BE2C (cell line): ENCODE measurements around the gene RAPGEF6.

Experiments
- DNase-seq: peaks from one replicate; pipeline ENCODE4 v3.0.0-alpha.2; 2020
- H3K27me3 ChIP-seq: fragments of 250-450 bp; sonication (Bioruptor Pico); 2 replicates; pipeline ENCODE4 v1.5.1; 2020; ENCODE audit warnings: mild to moderate bottlenecking
- H3K36me3 ChIP-seq: fragments of 250-450 bp; sonication (Bioruptor Pico); 2 replicates; pipeline ENCODE4 v1.5.1; 2020; ENCODE audit warnings: mild to moderate bottlenecking
- H3K4me1 ChIP-seq: fragments of 250-450 bp; sonication (Bioruptor Pico); 2 replicates; pipeline ENCODE4 v1.5.1; 2020
- H3K4me3 ChIP-seq: 2 replicates; pipeline ENCODE4 v1.5.1; 2011; ENCODE audit warnings: low read depth, low read length
- H3K9me3 ChIP-seq: fragments of 250-450 bp; sonication (Bioruptor Pico); 2 replicates; pipeline ENCODE4 v1.5.1; 2020
- TF ChIP-seq, protein P1 (sequence below): IDR thresholded peaks from 2 replicates; pipeline ENCODE4 v1.5.1; 2012; ENCODE audit warnings: mild to moderate bottlenecking, low read depth, low read length

The RAPGEF6 gene

GRCh38 chr5:131619102-131619501, 15.9 kb downstream of the RAPGEF6 start:
- Histone ChIP-seq H3K36me3 (peaks cover 2% of the 10 kb centered on the region), H3K9me3 (no peaks in the 10 kb centered on the region), H3K27me3 (no peaks in the 10 kb centered on the region), H3K4me1 (no peaks in the 10 kb centered on the region), H3K4me3 (no peak overlapping the region)
- TF ChIP-seq, protein P1, sequence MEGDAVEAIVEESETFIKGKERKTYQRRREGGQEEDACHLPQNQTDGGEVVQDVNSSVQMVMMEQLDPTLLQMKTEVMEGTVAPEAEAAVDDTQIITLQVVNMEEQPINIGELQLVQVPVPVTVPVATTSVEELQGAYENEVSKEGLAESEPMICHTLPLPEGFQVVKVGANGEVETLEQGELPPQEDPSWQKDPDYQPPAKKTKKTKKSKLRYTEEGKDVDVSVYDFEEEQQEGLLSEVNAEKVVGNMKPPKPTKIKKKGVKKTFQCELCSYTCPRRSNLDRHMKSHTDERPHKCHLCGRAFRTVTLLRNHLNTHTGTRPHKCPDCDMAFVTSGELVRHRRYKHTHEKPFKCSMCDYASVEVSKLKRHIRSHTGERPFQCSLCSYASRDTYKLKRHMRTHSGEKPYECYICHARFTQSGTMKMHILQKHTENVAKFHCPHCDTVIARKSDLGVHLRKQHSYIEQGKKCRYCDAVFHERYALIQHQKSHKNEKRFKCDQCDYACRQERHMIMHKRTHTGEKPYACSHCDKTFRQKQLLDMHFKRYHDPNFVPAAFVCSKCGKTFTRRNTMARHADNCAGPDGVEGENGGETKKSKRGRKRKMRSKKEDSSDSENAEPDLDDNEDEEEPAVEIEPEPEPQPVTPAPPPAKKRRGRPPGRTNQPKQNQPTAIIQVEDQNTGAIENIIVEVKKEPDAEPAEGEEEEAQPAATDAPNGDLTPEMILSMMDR, result no peak
- no peak for DNase-seq

GRCh38 chr5:131617140-131617822, 17.7 kb downstream of the RAPGEF6 start:
- Histone ChIP-seq H3K27me3 (no peaks in the 10 kb centered on the region), H3K9me3 (no peaks in the 10 kb centered on the region), H3K4me1 (no peaks in the 10 kb centered on the region), H3K36me3 (no peaks in the 10 kb centered on the region), H3K4me3 (no peak overlapping the region)
- no peak for DNase-seq
- TF ChIP-seq, protein P1, result no peak

GRCh38 chr5:131615957-131616356, 19.1 kb downstream of the RAPGEF6 start:
- no peak for DNase-seq
- no peaks in the 10 kb centered on the region for H3K27me3 ChIP-seq
- H3K4me3 ChIP-seq, result no peak overlapping the region
- TF ChIP-seq, protein P1, result no peak
- H3K36me3 ChIP-seq, result no peaks in the 10 kb centered on the region
- H3K4me1 ChIP-seq, result no peaks in the 10 kb centered on the region
- H3K9me3 ChIP-seq, result no peaks in the 10 kb centered on the region

- DNase-seq, result no peak
- Histone ChIP-seq H3K4me3 (no peak overlapping the region), H3K4me1 (no peaks in the 10 kb centered on the region), H3K27me3 (no peaks in the 10 kb centered on the region), H3K9me3 (no peaks in the 10 kb centered on the region), H3K36me3 (0 out of 2 replicates have a peak, but pooled peaks cover 4% of the 10 kb centered on the region)
- TF ChIP-seq, protein P1, result no peak
Measured at GRCh38 chr5:131613423-131613822, 21.6 kb downstream of the RAPGEF6 start.

GRCh38 chr5:131611064-131611381, 24.0 kb downstream of the RAPGEF6 start:
- H3K27me3 ChIP-seq, result no peaks in the 10 kb centered on the region
- H3K9me3 ChIP-seq, result no peaks in the 10 kb centered on the region
- DNase-seq, result no peak
- no peaks in the 10 kb centered on the region; the same call in 1 of the 2 replicates for H3K4me1 ChIP-seq
- H3K4me3 ChIP-seq, result no peak overlapping the region
- TF ChIP-seq, protein P1, result no peak
- H3K36me3 ChIP-seq, result 0 out of 2 replicates have a peak, but pooled peaks cover 4% of the 10 kb centered on the region

DNA sequence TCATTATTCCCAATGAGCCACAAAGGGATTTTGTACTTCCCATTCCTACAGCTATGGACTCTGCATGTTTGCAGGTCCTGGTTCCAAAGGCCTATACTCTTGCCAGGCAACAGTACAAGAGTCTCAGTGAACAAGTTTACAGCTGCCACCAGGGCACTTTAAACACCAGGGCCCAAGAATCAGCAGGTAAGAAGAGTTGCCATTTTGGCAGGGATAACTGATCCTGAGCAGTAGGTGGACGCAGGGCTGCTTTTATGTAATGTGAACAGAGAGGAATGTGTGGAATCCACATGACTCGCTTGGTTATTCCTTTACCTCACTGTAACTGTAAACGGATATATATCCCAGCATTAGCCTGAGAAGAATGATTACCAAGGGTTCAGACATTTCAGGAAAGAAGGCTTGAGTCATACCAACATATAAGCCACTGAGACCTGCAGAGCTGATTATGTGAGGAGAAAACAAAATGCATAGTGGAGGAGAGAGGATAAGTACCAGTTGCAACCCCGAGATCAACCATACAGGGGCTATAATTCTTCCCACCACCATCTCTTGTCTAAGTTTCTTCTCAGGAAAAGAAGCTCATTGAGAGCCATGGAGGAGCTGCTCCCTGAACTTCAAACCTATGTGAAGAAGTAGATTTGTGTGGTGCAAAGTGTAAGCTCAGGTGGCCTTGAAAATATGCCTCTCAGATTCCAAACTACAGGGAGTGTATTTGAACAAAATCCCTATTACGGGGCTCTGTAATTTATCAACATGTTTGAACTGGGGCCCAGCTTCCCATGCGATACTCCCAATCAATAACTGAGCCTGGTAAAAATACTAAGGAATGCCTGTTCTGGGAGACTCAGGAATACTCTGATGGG, 24.6 kb downstream of the RAPGEF6 start:
- Histone ChIP-seq H3K27me3 (no peaks in the 10 kb centered on the region), H3K9me3 (no peaks in the 10 kb centered on the region), H3K4me3 (no peak overlapping the region), H3K4me1 (no peaks in the 10 kb centered on the region; the same call in 1 of the 2 replicates), H3K36me3 (0 out of 2 replicates have a peak, but pooled peaks cover 4% of the 10 kb centered on the region)
- DNase-seq, result no peak
- TF ChIP-seq, protein P1, result no peak
